GM18526 (cell line): ENCODE data around the gene SEPTIN7.

Experiments
- POLR2A ChIP-seq: IDR thresholded peaks from 3 replicates; pipeline ENCODE4 v1.6.1; 2011; ENCODE audit not compliant: insufficient read length; ENCODE audit errors: extremely low read depth

The SEPTIN7 gene

GRCh38 chr7:35805876-35806275, 5.0 kb downstream of the SEPTIN7 start:
- no peak for TF ChIP-seq POLR2A

- no peak for TF ChIP-seq POLR2A
These were observed 15.7 kb downstream of the SEPTIN7 start for GRCh38 chr7:35816514-35816913.

GRCh38 chr7:35817181-35817580, 16.3 kb downstream of the SEPTIN7 start:
- no peak for TF ChIP-seq POLR2A

- TF ChIP-seq POLR2A: no peak
These were observed 17.1 kb downstream of the SEPTIN7 start for GRCh38 chr7:35817930-35818329.

GRCh38 chr7:35818513-35818912, 17.7 kb downstream of the SEPTIN7 start:
- no peak for TF ChIP-seq POLR2A

- TF ChIP-seq POLR2A: no peak
These were observed 18.5 kb downstream of the SEPTIN7 start for GRCh38 chr7:35819310-35819709.

GRCh38 chr7:35819954-35820703, 19.3 kb downstream of the SEPTIN7 start:
- TF ChIP-seq POLR2A: no peak

GRCh38 chr7:35820858-35821257, 20.0 kb downstream of the SEPTIN7 start:
- no peak for TF ChIP-seq POLR2A

GRCh38 chr7:35823440-35823839, 22.6 kb downstream of the SEPTIN7 start:
- no peak for TF ChIP-seq POLR2A

- no peak for TF ChIP-seq POLR2A
These were observed 25.1 kb downstream of the SEPTIN7 start for GRCh38 chr7:35825974-35826373.

GRCh38 chr7:35826751-35827150, 25.9 kb downstream of the SEPTIN7 start:
- no peak for TF ChIP-seq POLR2A

- no peak for TF ChIP-seq POLR2A
These were observed 28.0 kb downstream of the SEPTIN7 start for GRCh38 chr7:35828817-35829216.

GRCh38 chr7:35831208-35831607, 30.4 kb downstream of the SEPTIN7 start:
- TF ChIP-seq POLR2A: no peak

- TF ChIP-seq POLR2A: no peak
These were observed 39.3 kb downstream of the SEPTIN7 start for GRCh38 chr7:35839860-35840854.

- no peak for TF ChIP-seq POLR2A
These were observed 46.1 kb downstream of the SEPTIN7 start for GRCh38 chr7:35846816-35847412.

GRCh38 chr7:35848725-35849124, 47.9 kb downstream of the SEPTIN7 start:
- no peak for TF ChIP-seq POLR2A
